Transverse colon (tissue), 4 donors: Measurements from ENCODE around the gene CDK5R2.

Experiments used
- EP300 ChIP-seq: sonication (generic); formaldehyde crosslinking; IDR thresholded peaks from one replicate; pipeline ENCODE4 v1.6.1; 2017; ENCODE audit warnings: antibody characterized with exemption, low read depth
- POLR2A ChIP-seq: fragments of 450-650 bp; IDR thresholded peaks from one replicate; pipeline ENCODE4 v1.6.1; 2016; ENCODE audit warnings: antibody characterized with exemption, mild to moderate bottlenecking, moderate library complexity
- POLR2AphosphoS5 ChIP-seq, 3 donors: sonication (generic); formaldehyde crosslinking; IDR thresholded peaks; one replicate each; pipeline ENCODE4 v1.6.1; 2016; ENCODE audit warnings: antibody characterized with exemption in 3 of 3
- TF ChIP-seq, protein P1 (sequence below), 5 experiments: fragments of 200-600 bp in 3 of 5; fragments of 450-650 bp in 2 of 5; sonication (generic) in 3 of 5; IDR thresholded peaks; 1 replicate in 2 of 5; 2 replicates in 3 of 5; pipeline ENCODE4 v1.5.1; 2016 to 2017; ENCODE audit warnings: antibody characterized with exemption in 5 of 5, inconsistent platforms in 3 of 5, mild to moderate bottlenecking in 2 of 5, moderate library complexity in 1 of 5

DNA sequence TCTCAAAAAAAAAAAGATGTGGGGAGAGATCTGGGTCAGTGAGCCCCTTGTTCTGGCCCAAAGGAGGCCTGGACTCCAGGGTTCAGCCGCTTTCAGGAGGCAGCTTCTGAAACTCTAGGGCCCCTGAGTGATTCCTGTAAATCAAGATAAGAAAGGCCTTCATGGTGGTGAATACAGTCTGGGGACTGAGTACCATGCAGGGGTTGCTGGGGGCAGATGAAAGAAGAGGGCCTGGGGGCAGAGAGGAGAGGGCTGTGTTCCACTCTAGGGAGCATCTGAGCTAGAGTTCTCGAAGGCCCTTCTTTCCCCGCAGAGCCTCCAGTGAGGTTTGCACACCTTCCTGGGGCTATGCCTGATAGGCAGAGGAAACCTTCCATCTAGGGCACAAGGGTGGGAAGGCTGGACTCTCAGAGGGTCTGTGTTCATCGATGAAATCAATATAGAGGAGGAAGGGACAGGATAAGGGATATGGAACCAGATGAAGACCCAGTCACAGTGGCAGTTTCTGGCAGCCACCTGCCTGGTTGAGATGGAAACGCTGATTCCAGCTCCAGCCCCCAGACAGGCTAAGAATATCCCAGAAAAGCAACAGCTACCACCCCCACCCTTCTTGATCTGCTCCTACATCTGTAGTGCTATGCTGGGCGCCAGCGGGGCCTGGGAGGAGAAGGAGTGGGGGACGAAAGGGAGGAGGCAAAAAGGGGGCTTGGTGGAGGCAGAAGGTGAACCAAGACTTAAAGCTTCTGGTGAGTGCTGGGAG lies 4.7 kb upstream of the CDK5R2 start:
- TF ChIP-seq, protein P1, sequence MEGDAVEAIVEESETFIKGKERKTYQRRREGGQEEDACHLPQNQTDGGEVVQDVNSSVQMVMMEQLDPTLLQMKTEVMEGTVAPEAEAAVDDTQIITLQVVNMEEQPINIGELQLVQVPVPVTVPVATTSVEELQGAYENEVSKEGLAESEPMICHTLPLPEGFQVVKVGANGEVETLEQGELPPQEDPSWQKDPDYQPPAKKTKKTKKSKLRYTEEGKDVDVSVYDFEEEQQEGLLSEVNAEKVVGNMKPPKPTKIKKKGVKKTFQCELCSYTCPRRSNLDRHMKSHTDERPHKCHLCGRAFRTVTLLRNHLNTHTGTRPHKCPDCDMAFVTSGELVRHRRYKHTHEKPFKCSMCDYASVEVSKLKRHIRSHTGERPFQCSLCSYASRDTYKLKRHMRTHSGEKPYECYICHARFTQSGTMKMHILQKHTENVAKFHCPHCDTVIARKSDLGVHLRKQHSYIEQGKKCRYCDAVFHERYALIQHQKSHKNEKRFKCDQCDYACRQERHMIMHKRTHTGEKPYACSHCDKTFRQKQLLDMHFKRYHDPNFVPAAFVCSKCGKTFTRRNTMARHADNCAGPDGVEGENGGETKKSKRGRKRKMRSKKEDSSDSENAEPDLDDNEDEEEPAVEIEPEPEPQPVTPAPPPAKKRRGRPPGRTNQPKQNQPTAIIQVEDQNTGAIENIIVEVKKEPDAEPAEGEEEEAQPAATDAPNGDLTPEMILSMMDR (IDR thresholded peaks at IDR 0.05): no peak
- no peak for TF ChIP-seq POLR2A
- no peak for TF ChIP-seq EP300
- TF ChIP-seq POLR2AphosphoS5 (IDR thresholded peaks at IDR 0.05): no peak
